ENCODE measurements around the gene CACNA2D3.

Gene CACNA2D3

GRCh38 chr3:54791501-54792156 lies 669.3 kb downstream of the CACNA2D3 start:
- H3K4me3 ChIP-seq (ENCODE audit: low read length in 2 of 2), result no peak overlapping the region
- H2BK15ac ChIP-seq (ENCODE audit: low read length), result no peak overlapping the region
- no peak overlapping the region for H2AK5ac ChIP-seq (ENCODE audit: low read depth, low read length)
- WGBS, 2 donors (ENCODE audit: extremely low coverage in 2 of 2, insufficient read length in 2 of 2, insufficient replicate concordance in 1 of 2), result no CpG with 5 or more reads among the region's 2 CpGs
- H3K9ac ChIP-seq (ENCODE audit: low read depth, low read length, poor library complexity), result no peak overlapping the region
- H3K4me2 ChIP-seq (ENCODE audit: insufficient read depth, low read length, poor library complexity, severe bottlenecking), result no peak overlapping the region
- H3K4me1 ChIP-seq (ENCODE audit: control insufficient read depth in 2 of 2, insufficient read depth in 1 of 2, low read depth in 1 of 2, low read length in 2 of 2), result no peaks in the 10 kb centered on the region
- no peak overlapping the region for H2BK120ac ChIP-seq (ENCODE audit: low read depth, low read length)
- H3K23ac ChIP-seq (ENCODE audit: low read depth, low read length, poor library complexity), result no peak overlapping the region
- peaks cover 0 to 4% (median 0%) of the 10 kb centered on the region in 3 experiments for H3K27me3 ChIP-seq (ENCODE audit: control insufficient read depth in 3 of 3, insufficient read depth in 3 of 3, low read depth in 1 of 3, low read length in 3 of 3)
- H3K18ac ChIP-seq (ENCODE audit: low read length), result no peak overlapping the region
- H4K91ac ChIP-seq (ENCODE audit: low read depth, low read length, poor library complexity), result no peak overlapping the region
- no peaks in the 10 kb centered on the region for H3K79me1 ChIP-seq (ENCODE audit: low read depth, low read length)
- DNase-seq (ENCODE audit: low spot score), result no peak
- H3K14ac ChIP-seq (ENCODE audit: low read length), result no peak overlapping the region
- H3K9me3 ChIP-seq (replicated peaks in 1 of 2; ENCODE audit: control insufficient read depth in 2 of 2, insufficient read depth in 1 of 2, low read depth in 1 of 2, low read length in 2 of 2), result peaks cover 0 to 3% of the 10 kb centered on the region in 2 donors
- H3K4ac ChIP-seq (ENCODE audit: low read length), result no peak overlapping the region
- H4K8ac ChIP-seq (ENCODE audit: low read depth, low read length), result no peak overlapping the region
- no peaks in the 10 kb centered on the region for H3K36me3 ChIP-seq (replicated peaks in 1 of 2; ENCODE audit: control insufficient read depth in 2 of 2, insufficient read depth in 2 of 2, low read length in 2 of 2)
- H2BK5ac ChIP-seq (ENCODE audit: low read length), result no peak overlapping the region
- H3K27ac ChIP-seq (replicated peaks; ENCODE audit: low read length), result no peak overlapping the region
- no peak overlapping the region for H2AFZ ChIP-seq (ENCODE audit: low read length)
- H2BK12ac ChIP-seq (ENCODE audit: low read length), result no peak overlapping the region

- no peak for DNase-seq (ENCODE audit: low spot score)
- Histone ChIP-seq H3K9ac (ENCODE audit: low read depth, low read length, poor library complexity) (no peak overlapping the region), H2BK120ac (ENCODE audit: low read depth, low read length) (no peak overlapping the region), H3K27me3 (ENCODE audit: control insufficient read depth in 3 of 3, insufficient read depth in 3 of 3, low read depth in 1 of 3, low read length in 3 of 3) (peaks cover 0 to 4% (median 0%) of the 10 kb centered on the region in 3 experiments), H3K4me2 (ENCODE audit: insufficient read depth, low read length, poor library complexity, severe bottlenecking) (no peak overlapping the region), H3K14ac (ENCODE audit: low read length) (no peak overlapping the region), H2AK5ac (ENCODE audit: low read depth, low read length) (no peak overlapping the region), H3K9me3 (replicated peaks in 1 of 2; ENCODE audit: control insufficient read depth in 2 of 2, insufficient read depth in 1 of 2, low read depth in 1 of 2, low read length in 2 of 2) (peaks cover 0 to 3% of the 10 kb centered on the region in 2 donors), H3K23ac (ENCODE audit: low read depth, low read length, poor library complexity) (no peak overlapping the region), H3K79me1 (ENCODE audit: low read depth, low read length) (no peaks in the 10 kb centered on the region), H2AFZ (ENCODE audit: low read length) (no peak overlapping the region), H3K27ac (replicated peaks; ENCODE audit: low read length) (no peak overlapping the region), H3K36me3 (replicated peaks in 1 of 2; ENCODE audit: control insufficient read depth in 2 of 2, insufficient read depth in 2 of 2, low read length in 2 of 2) (no peaks in the 10 kb centered on the region), H3K4ac (ENCODE audit: low read length) (no peak overlapping the region), H3K4me3 (ENCODE audit: low read length in 2 of 2) (no peak overlapping the region), H2BK5ac (ENCODE audit: low read length) (no peak overlapping the region), H4K91ac (ENCODE audit: low read depth, low read length, poor library complexity) (no peak overlapping the region), H3K18ac (ENCODE audit: low read length) (no peak overlapping the region), H2BK15ac (ENCODE audit: low read length) (no peak overlapping the region), H2BK12ac (ENCODE audit: low read length) (no peak overlapping the region), H3K4me1 (ENCODE audit: control insufficient read depth in 2 of 2, insufficient read depth in 1 of 2, low read depth in 1 of 2, low read length in 2 of 2) (no peaks in the 10 kb centered on the region), H4K8ac (ENCODE audit: low read depth, low read length) (no peak overlapping the region)
- no CpG with 5 or more reads among the region's 4 CpGs for WGBS, 2 donors (ENCODE audit: extremely low coverage in 2 of 2, insufficient read length in 2 of 2, insufficient replicate concordance in 1 of 2)
These were observed 670.2 kb downstream of the CACNA2D3 start for GRCh38 chr3:54792584-54792983.

- no peak overlapping the region for H4K91ac ChIP-seq (ENCODE audit: low read depth, low read length, poor library complexity)
- DNase-seq (ENCODE audit: low spot score), result no peak
- H3K4me3 ChIP-seq (ENCODE audit: low read length in 2 of 2), result no peak overlapping the region
- H2AFZ ChIP-seq (ENCODE audit: low read length), result no peak overlapping the region
- peaks cover 0 to 3% of the 10 kb centered on the region in 2 donors for H3K9me3 ChIP-seq (replicated peaks in 1 of 2; ENCODE audit: control insufficient read depth in 2 of 2, insufficient read depth in 1 of 2, low read depth in 1 of 2, low read length in 2 of 2)
- H2BK120ac ChIP-seq (ENCODE audit: low read depth, low read length), result no peak overlapping the region
- H3K23ac ChIP-seq (ENCODE audit: low read depth, low read length, poor library complexity), result no peak overlapping the region
- peaks cover 0 to 4% (median 0%) of the 10 kb centered on the region in 3 experiments for H3K27me3 ChIP-seq (ENCODE audit: control insufficient read depth in 3 of 3, insufficient read depth in 3 of 3, low read depth in 1 of 3, low read length in 3 of 3)
- no peaks in the 10 kb centered on the region for H3K36me3 ChIP-seq (replicated peaks in 1 of 2; ENCODE audit: control insufficient read depth in 2 of 2, insufficient read depth in 2 of 2, low read length in 2 of 2)
- H3K4me2 ChIP-seq (ENCODE audit: insufficient read depth, low read length, poor library complexity, severe bottlenecking), result no peak overlapping the region
- no CpG with 5 or more reads among the region's 6 CpGs for WGBS, 2 donors (ENCODE audit: extremely low coverage in 2 of 2, insufficient read length in 2 of 2, insufficient replicate concordance in 1 of 2)
- H3K9ac ChIP-seq (ENCODE audit: low read depth, low read length, poor library complexity), result no peak overlapping the region
- no peaks in the 10 kb centered on the region for H3K4me1 ChIP-seq (ENCODE audit: control insufficient read depth in 2 of 2, insufficient read depth in 1 of 2, low read depth in 1 of 2, low read length in 2 of 2)
- no peak overlapping the region for H4K8ac ChIP-seq (ENCODE audit: low read depth, low read length)
- H3K4ac ChIP-seq (ENCODE audit: low read length), result no peak overlapping the region
- no peaks in the 10 kb centered on the region for H3K79me1 ChIP-seq (ENCODE audit: low read depth, low read length)
- H3K14ac ChIP-seq (ENCODE audit: low read length), result no peak overlapping the region
- no peak overlapping the region for H2AK5ac ChIP-seq (ENCODE audit: low read depth, low read length)
- H3K18ac ChIP-seq (ENCODE audit: low read length), result no peak overlapping the region
- no peak overlapping the region for H2BK12ac ChIP-seq (ENCODE audit: low read length)
- H2BK5ac ChIP-seq (ENCODE audit: low read length), result no peak overlapping the region
- H2BK15ac ChIP-seq (ENCODE audit: low read length), result no peak overlapping the region
- no peak overlapping the region for H3K27ac ChIP-seq (replicated peaks; ENCODE audit: low read length)
These were observed 670.8 kb downstream of the CACNA2D3 start for GRCh38 chr3:54793171-54793570.

- Histone ChIP-seq H2AK5ac (ENCODE audit: low read depth, low read length) (no peak overlapping the region), H3K4me1 (ENCODE audit: control insufficient read depth in 2 of 2, insufficient read depth in 1 of 2, low read depth in 1 of 2, low read length in 2 of 2) (no peaks in the 10 kb centered on the region), H3K4ac (ENCODE audit: low read length) (no peak overlapping the region), H2BK120ac (ENCODE audit: low read depth, low read length) (no peak overlapping the region), H3K79me1 (ENCODE audit: low read depth, low read length) (no peaks in the 10 kb centered on the region), H3K9me3 (replicated peaks in 1 of 2; ENCODE audit: control insufficient read depth in 2 of 2, insufficient read depth in 1 of 2, low read depth in 1 of 2, low read length in 2 of 2) (peaks cover 0 to 3% of the 10 kb centered on the region in 2 donors), H2BK5ac (ENCODE audit: low read length) (no peak overlapping the region), H3K4me3 (ENCODE audit: low read length in 2 of 2) (no peak overlapping the region), H4K8ac (ENCODE audit: low read depth, low read length) (no peak overlapping the region), H3K27ac (replicated peaks; ENCODE audit: low read length) (no peak overlapping the region), H2AFZ (ENCODE audit: low read length) (no peak overlapping the region), H3K36me3 (replicated peaks in 1 of 2; ENCODE audit: control insufficient read depth in 2 of 2, insufficient read depth in 2 of 2, low read length in 2 of 2) (no peaks in the 10 kb centered on the region), H3K27me3 (ENCODE audit: control insufficient read depth in 3 of 3, insufficient read depth in 3 of 3, low read depth in 1 of 3, low read length in 3 of 3) (peaks cover 0 to 4% (median 0%) of the 10 kb centered on the region in 3 experiments), H3K14ac (ENCODE audit: low read length) (no peak overlapping the region), H3K23ac (ENCODE audit: low read depth, low read length, poor library complexity) (no peak overlapping the region), H2BK15ac (ENCODE audit: low read length) (no peak overlapping the region), H3K18ac (ENCODE audit: low read length) (no peak overlapping the region), H4K91ac (ENCODE audit: low read depth, low read length, poor library complexity) (no peak overlapping the region), H3K9ac (ENCODE audit: low read depth, low read length, poor library complexity) (no peak overlapping the region), H3K4me2 (ENCODE audit: insufficient read depth, low read length, poor library complexity, severe bottlenecking) (no peak overlapping the region), H2BK12ac (ENCODE audit: low read length) (no peak overlapping the region)
- no peak for DNase-seq (ENCODE audit: low spot score)
- no CpG with 5 or more reads among the region's 2 CpGs for WGBS, 2 donors (ENCODE audit: extremely low coverage in 2 of 2, insufficient read length in 2 of 2, insufficient replicate concordance in 1 of 2)
These were observed 674.8 kb downstream of the CACNA2D3 start for GRCh38 chr3:54797111-54797510.

All from neuronal stem cell (in vitro differentiated cells).